Measurements from ENCODE around the gene LPAR3.

GRCh38 chr1:84774669-84775534, 118.1 kb downstream of the LPAR3 start:
- no peak for TF ChIP-seq EP300 (IDR thresholded peaks at IDR 0.05; ENCODE audit: borderline replicate concordance in 1 of 2, low read depth in 1 of 2, low read length in 1 of 2)
- TF ChIP-seq CTCF (IDR thresholded peaks at IDR 0.05) = no peak
- TF ChIP-seq RFX5 (IDR thresholded peaks at IDR 0.05; ENCODE audit: low read length) = no peak
- TF ChIP-seq MXI1 (IDR thresholded peaks at IDR 0.05; ENCODE audit: low read depth, low read length) = no peak
- TF ChIP-seq POLR2AphosphoS5 (IDR thresholded peaks at IDR 0.05; ENCODE audit: low read depth, low read length) = no peak
- TF ChIP-seq TCF12 (IDR thresholded peaks at IDR 0.05) = no peak
- no peak for TF ChIP-seq RXRA (IDR thresholded peaks at IDR 0.05; ENCODE audit: borderline replicate concordance, low read depth)
- no peak for TF ChIP-seq USF2 (IDR thresholded peaks at IDR 0.05; ENCODE audit: borderline replicate concordance, low read depth, low read length)
- TF ChIP-seq EZH2phosphoT487 (IDR thresholded peaks at IDR 0.05; ENCODE audit: borderline replicate concordance, low read depth) = no peak
- TF ChIP-seq PBX3 (IDR thresholded peaks at IDR 0.05) = no peak

Measured in SK-N-SH (cell line).